HG03565 (cell line): ENCODE results near the gene EPX.
A peak's percentile ranks its signal among the peaks of the same experiment; 100 is the strongest.

ENCODE experiments used
- ATAC-seq: cut with Tn5 transposase; IDR thresholded peaks from one replicate; pipeline ENCODE4 v1.9.1; 2021; ENCODE audit warnings: mild to moderate bottlenecking, moderate library complexity; ENCODE audit not compliant: unreplicated experiment

EPX gene

GRCh38 chr17:58184986-58185761, 7.4 kb upstream of the EPX start:
- no peak for ATAC-seq

DNA sequence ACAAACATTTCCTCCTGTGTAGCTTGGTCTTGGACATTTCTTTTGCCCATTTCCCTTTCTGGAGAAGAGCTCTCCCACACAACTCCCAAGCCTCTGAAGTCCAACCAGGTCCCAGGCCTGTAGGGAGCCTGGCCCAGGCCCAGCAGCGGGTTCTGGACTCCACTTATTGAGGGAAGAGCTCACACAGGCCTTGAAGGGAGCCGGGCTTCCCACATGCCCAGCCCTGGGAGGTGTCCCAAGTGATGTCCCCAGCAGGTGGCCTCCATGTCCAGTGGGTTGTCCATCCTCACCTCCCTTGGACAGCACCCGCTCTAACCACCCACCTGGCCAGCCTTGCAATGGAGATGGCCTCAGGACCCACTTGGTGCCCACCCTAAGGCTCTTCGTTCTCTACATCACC, 5.9 kb upstream of the EPX start:
- no peak for ATAC-seq

DNA sequence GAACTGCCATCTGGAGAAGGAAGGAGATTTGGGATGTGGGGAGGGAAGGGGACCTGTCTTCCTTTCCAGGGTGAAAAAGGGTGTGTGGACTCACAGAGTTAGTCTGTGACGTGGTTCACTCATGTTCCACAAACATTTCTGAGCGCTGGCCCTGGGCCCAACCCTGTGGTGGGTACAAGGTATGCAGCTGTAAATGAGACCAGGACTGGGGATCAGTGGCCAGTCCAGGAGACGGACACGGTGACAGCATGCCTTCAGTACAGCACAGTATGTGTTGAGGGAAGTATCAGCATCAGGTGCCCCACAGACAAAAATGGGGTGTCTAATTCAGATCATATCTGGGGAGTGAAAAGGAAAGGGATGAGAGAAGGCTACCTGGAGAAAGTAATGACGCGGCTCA, 5.5 kb upstream of the EPX start:
- no peak for ATAC-seq

GRCh38 chr17:58187675-58188074, 4.9 kb upstream of the EPX start:
- ATAC-seq: no peak

DNA sequence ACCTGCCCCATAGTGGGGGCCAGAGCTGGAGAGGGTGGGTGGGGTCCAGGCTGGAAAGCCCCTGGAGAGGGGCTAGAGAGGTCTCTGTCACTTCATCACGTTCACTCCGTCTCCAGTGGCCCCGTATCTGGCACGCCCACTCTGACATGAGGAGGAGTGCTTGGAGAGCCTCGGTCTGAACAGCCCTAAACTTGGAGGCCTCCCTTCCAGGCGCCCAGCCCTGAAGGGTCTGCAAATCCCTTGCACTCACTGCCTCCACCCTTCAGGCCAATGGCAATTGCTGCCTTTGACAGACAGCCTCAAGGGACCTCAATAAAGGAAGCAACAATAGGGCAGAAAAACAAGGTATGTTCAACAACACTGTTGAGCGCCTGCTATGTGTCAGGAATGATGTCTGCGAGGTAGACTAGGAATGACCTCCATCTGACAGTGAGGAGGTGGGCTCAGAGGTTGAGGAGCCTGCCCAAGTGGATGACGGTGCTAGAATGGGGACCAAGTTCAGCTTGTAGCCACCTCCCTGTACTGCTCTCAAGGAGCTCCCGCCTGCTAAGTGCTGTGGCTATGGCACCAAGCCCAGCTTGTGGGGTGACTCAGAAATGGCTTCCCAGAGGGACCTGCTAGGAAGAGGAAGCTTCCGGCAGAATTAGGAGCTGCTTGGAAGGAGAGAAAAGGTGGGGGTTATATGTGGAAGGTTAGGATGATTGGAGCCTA, 2.9 kb upstream of the EPX start:
- no peak for ATAC-seq

- ATAC-seq: no peak
Observed at GRCh38 chr17:58191241-58191896, 1.2 kb upstream of the EPX start.

DNA sequence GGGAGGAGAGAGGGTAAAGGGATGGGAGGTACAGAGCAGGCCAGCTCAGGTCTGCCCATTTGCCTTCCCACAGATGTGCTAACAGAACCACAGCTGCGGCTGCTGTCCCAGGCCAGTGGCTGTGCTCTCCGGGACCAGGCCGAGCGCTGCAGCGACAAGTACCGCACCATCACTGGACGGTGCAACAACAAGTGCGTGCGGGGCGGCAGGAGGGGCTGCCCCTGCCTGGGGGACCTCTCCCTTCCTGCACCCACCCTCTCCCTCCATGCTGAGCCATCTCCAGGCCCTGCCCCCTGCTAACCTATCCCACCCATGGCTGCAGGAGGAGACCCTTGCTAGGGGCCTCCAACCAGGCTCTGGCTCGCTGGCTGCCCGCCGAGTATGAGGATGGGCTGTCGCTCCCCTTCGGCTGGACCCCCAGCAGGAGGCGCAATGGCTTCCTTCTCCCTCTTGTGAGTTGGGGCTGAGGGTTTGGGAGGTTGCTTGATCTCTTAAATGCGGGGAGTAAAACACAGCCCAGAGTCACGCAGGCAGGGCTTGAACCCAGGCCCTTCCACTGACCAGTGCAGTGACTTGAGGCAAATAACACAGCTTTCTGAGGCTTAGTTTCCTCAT, 1.2 kb downstream of the EPX start:
- no peak for ATAC-seq

DNA sequence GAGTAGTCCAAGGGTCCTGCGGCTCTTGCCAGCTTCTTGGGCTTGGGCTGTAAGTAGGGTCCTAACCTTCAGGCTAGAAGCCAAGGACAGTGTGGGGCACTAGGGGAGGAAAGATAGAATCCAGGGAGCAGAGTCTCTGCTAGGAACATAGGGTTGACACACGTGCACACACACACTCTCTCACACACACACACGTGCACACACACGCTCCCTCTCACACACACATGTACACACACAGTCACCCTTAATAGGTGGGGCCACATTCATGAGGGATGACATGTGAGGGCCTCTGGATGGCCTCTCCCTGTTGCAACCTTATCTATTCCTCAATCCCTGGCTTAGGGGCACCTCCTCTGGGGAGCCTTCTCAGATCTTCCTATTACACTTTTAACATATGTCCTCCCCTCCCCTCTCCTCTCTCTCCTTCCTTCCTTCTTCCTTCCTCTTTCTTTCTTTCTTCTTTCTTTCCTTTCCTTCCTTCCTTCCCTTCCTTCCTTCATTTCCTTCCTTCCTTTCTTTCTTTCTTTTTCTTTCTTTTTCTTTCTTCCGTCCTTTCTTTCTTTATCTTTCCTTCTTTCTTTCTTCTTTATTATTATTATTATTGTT, 3.1 kb downstream of the EPX start:
- ATAC-seq: no peak

GRCh38 chr17:58196610-58197009, 4.1 kb downstream of the EPX start:
- ATAC-seq: no peak

DNA sequence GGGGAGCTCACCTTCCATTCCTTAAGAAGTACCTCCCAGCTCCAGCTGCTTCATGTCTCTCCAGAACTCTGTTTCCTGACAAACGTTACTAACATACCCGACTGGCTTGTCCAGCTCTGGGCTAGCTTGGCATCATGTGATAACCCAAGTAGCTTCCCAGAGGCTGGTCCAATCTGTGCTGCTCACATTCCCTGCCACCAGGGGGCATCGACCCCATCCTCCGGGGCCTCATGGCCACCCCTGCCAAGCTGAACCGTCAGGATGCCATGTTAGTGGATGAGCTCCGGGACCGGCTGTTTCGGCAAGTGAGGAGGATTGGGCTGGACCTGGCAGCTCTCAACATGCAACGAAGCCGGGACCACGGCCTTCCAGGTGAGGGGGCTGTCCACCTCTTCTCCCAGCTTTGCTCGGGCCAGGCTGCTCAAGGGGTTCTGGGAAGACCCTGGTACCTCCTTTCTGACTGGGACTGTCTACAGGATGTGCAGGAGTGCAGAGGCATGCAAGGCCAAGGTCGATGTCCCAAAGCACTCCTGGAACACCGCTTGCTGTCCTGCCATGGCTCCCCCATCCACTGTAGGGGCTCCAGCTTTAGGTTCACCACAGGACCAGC, 7.6 kb downstream of the EPX start:
- ATAC-seq: no peak

DNA sequence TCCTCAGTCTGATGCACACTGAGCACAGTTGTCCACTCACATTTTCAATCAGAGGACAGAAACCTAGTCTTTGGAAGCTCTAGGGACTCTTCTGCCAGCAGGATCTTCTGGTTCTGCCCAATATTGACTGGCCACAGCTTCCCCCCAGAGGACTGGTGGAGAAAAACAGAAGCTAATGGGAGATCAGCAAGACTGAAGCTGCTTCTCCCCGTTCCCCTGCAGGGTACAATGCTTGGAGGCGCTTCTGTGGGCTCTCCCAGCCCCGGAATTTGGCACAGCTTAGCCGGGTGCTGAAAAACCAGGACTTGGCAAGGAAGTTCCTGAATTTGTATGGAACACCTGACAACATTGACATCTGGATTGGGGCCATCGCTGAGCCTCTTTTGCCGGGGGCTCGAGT, 10.3 kb downstream of the EPX start:
- ATAC-seq: no peak

- ATAC-seq: no peak
Observed at GRCh38 chr17:58204796-58205195, 12.3 kb downstream of the EPX start.

DNA sequence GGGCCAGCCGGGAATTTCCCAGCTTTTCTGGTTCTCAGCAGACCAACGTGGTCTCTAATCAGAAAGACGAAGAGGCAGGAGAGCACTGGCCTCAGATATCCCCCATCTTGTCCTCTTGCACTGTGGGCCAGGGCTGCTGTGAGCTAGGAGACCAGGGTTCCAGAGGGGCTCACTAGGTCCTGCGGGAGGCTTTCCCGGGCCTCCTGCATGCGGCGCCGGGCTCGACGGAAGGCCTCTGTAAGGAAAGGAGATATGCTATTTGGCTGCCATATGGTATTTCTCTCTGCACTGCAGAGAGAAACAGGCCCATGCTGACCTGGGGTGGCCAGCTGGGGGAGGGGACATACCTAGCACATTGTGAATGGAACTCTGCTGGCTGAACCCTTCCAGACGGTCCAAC, 13.4 kb downstream of the EPX start:
- no peak for ATAC-seq

GRCh38 chr17:58207451-58207850, 14.9 kb downstream of the EPX start:
- ATAC-seq: no peak

GRCh38 chr17:58208344-58208743, 15.8 kb downstream of the EPX start:
- ATAC-seq: no peak

GRCh38 chr17:58210922-58211321, 18.4 kb downstream of the EPX start:
- no peak for ATAC-seq

DNA sequence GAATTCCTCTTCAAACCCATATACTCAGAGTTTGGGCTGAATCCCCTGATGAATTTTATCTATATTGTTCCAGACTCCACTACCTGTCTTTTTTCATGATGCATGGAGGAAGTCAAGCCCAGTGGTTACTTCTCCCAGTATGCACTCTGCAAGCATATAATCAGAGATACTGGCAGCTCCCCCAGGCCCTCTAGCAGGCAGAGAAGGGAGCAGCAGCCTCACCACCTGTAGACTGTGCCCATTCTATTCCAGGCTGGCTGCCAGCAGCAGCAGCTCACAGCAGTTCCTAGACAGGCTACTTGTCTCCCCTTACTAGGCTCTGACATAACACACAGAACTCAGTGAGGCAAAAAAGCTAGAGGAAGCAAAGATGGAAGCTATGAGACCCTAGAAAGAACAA, 23.2 kb downstream of the EPX start:
- ATAC-seq: no peak

- ATAC-seq: no peak
Observed at GRCh38 chr17:58217766-58218165, 25.2 kb downstream of the EPX start.

DNA sequence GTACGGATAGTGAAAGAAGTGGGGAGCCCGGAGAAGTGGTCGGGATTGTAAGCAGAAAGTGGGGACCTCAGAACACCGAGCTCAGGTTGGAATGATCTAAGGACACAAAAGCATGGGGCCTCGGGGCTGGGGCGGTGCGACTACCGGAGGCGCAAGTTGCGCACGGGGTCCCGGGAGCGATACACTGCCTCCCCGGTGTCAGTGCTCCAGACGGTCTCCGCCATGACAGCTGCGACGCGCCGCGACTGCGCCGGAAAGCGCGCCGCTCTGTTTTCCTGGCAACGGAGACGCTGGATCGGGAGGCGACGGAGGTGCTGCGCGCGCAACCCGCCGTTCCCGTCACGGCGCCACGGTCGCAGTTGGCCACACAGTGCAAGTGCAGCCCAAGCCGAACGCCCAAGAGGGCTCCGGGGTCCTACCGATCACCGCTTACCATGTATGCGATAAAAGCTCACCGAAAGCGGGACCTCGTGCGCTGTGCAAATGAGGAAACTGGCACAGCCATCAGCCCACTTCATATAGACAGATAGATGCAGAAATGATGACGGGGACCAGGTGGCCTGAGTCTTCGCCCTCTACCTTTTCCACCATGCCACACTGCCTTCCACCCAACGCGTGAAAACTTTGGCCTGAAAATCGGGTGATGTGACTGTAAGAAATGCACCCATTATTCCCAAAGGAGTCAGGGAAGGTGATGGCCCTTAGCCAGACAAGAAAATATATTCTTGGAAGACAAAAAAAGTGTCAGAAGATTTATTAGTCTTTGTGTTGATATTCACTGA, 26.7 kb downstream of the EPX start, which contains the start of gene MKS1:
MKS1 (minus strand) TSS at position 249 of the 782 bp plus-strand sequence; CDS start at position 224, 25 bp downstream.
- ATAC-seq: peak; percentile 92

DNA sequence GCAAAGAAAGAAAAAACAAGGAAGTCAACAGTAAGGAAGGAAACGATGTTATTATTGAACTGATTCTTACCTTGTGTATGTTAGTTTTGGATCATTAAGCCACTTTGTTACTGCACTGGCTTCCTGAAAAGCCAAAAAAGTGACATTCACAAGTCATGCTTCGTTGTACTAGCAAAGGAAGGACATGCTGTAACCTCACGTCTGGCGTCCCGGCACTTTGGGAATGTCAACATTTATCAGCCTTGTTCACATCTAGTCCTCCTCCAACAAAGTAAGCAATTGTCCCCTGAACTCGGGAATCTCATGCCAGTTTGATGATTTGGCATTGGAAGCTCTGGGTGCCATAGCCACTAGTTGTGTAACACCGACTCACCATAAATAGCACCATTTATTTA, 27.3 kb downstream of the EPX start:
- ATAC-seq: no peak
